Ishikawa (cell line): ENCODE results near the gene MACF1.

Experiments used
- CEBPB ChIP-seq: IDR thresholded peaks from 2 replicates; pipeline ENCODE4 v1.6.1; 2012
- EGR1 ChIP-seq: IDR thresholded peaks from 2 replicates; pipeline ENCODE4 v1.6.1; 2012
- EP300 ChIP-seq: IDR thresholded peaks from 2 replicates; pipeline ENCODE4 v1.6.1; 2012; ENCODE audit warnings: borderline replicate concordance
- MAX ChIP-seq: IDR thresholded peaks from 2 replicates; pipeline ENCODE4 v1.6.1; 2012
- REST ChIP-seq: IDR thresholded peaks from 2 replicates; pipeline ENCODE4 v1.6.1; 2012; ENCODE audit warnings: low read depth, mild to moderate bottlenecking
- TAF1 ChIP-seq: IDR thresholded peaks from 2 replicates; pipeline ENCODE4 v1.6.1; 2012; ENCODE audit warnings: low read depth, mild to moderate bottlenecking
- TCF12 ChIP-seq: IDR thresholded peaks from 2 replicates; pipeline ENCODE4 v1.6.1; 2012; ENCODE audit warnings: low read depth
- ZBTB7A ChIP-seq: IDR thresholded peaks from 2 replicates; pipeline ENCODE4 v1.6.1; 2012; ENCODE audit warnings: low read depth

- no peak for TF ChIP-seq EP300
- TF ChIP-seq TAF1 = no peak
- TF ChIP-seq MAX = no peak
- no peak for TF ChIP-seq ZBTB7A
- TF ChIP-seq EGR1 = no peak
- no peak for TF ChIP-seq TCF12
- TF ChIP-seq REST = no peak
- TF ChIP-seq CEBPB = no peak
Measured at GRCh38 chr1:39446986-39447567, 242.6 kb downstream of the MACF1 start.
